CD4-positive, CD25-positive, alpha-beta regulatory T cell (primary cell): ENCODE data around the gene CACNA2D1. TPM values are rescaled to one million over a fixed set of nuclear protein-coding genes. Genes with fewer than 3 reads are reported as not detected.

Experiments
- ATAC-seq, 2 donors: fragments of 150-1000 bp; cut with Tn5 transposase; one replicate each; pipeline ENCODE4 v1.10.0; 2021; ENCODE audit warnings: low read depth in 2 of 2, moderate number of reproducible peaks in 2 of 2, moderate library complexity in 1 of 2
- DNase-seq, 3 donors: peaks; one replicate each; pipeline versions ENCODE4 v3.0.0 to v3.0.0-alpha.2; 2012 to 2022; ENCODE audit warnings: mixed read lengths in 1 of 3
- H3K27ac ChIP-seq: one replicate; pipeline ENCODE4 v1.7.0; 2013; ENCODE audit warnings: mild to moderate bottlenecking, low read length; ENCODE audit not compliant: insufficient read depth, poor library complexity, severe bottlenecking
- H3K27me3 ChIP-seq: one replicate; pipeline ENCODE4 v1.7.0; 2013; ENCODE audit warnings: low read length; ENCODE audit not compliant: control insufficient read depth, insufficient read depth
- H3K36me3 ChIP-seq: one replicate; pipeline ENCODE4 v1.7.0; 2013; ENCODE audit warnings: mild to moderate bottlenecking, low read length, moderate library complexity; ENCODE audit not compliant: control insufficient read depth, insufficient read depth
- H3K4me1 ChIP-seq: 2 replicates; pipeline ENCODE4 v1.7.0; 2013; ENCODE audit warnings: mild to moderate bottlenecking, low read length; ENCODE audit not compliant: insufficient read depth, control insufficient read depth, poor library complexity, severe bottlenecking
- H3K4me3 ChIP-seq: one replicate; pipeline ENCODE4 v1.7.0; 2013; ENCODE audit warnings: low read depth, mild to moderate bottlenecking, low read length, moderate library complexity
- H3K9me3 ChIP-seq, 2 experiments: 1 replicate in 1 of 2; 2 replicates in 1 of 2; pipeline ENCODE4 v1.7.0; 2013; ENCODE audit warnings: low read length in 2 of 2, mild to moderate bottlenecking in 1 of 2, moderate library complexity in 1 of 2; ENCODE audit not compliant: control insufficient read depth in 2 of 2
- H3K27ac Mint-ChIP-seq, 3 donors: one replicate each; pipeline ENCODE4 v1.8.0; 2020 to 2022; ENCODE audit warnings: mild to moderate bottlenecking in 3 of 3, mixed read lengths in 3 of 3, moderate library complexity in 2 of 3
- H3K27me3 Mint-ChIP-seq: one replicate; pipeline ENCODE4 v1.8.0; 2022; ENCODE audit warnings: mild to moderate bottlenecking, mixed read lengths
- H3K36me3 Mint-ChIP-seq: one replicate; pipeline ENCODE4 v1.8.0; 2020; ENCODE audit warnings: mixed read lengths
- H3K4me1 Mint-ChIP-seq, 4 donors: one replicate each; pipeline ENCODE4 v1.8.0; 2020 to 2022; ENCODE audit warnings: mixed read lengths in 4 of 4, mild to moderate bottlenecking in 1 of 4
- H3K4me3 Mint-ChIP-seq, 4 donors: one replicate each; pipeline ENCODE4 v1.8.0; 2020 to 2022; ENCODE audit warnings: mild to moderate bottlenecking in 4 of 4, mixed read lengths in 4 of 4, moderate library complexity in 3 of 4
- H3K9me3 Mint-ChIP-seq, 7 donors: one replicate each; pipeline ENCODE4 v1.8.0; 2020 to 2022; ENCODE audit warnings: mixed read lengths in 7 of 7, mild to moderate bottlenecking in 3 of 7, moderate library complexity in 2 of 7
- polyA plus RNA-seq, 4 donors: library from polyadenylated mRNA; unstranded; fragments of 300-500 nt; fragmentation: Illumina TruSeq; gene quantifications; one replicate each; pipeline ENCODE4 v1.2.3, GENCODE V29; 2021
- total RNA-seq: library from RNA; stranded (reverse); gene quantifications from one replicate; pipeline ENCODE4 v1.2.3, GENCODE V29; 2022

CACNA2D1 gene
- total and polyA plus RNA-seq, 5 donors from 2014 or later: not detected

DNA sequence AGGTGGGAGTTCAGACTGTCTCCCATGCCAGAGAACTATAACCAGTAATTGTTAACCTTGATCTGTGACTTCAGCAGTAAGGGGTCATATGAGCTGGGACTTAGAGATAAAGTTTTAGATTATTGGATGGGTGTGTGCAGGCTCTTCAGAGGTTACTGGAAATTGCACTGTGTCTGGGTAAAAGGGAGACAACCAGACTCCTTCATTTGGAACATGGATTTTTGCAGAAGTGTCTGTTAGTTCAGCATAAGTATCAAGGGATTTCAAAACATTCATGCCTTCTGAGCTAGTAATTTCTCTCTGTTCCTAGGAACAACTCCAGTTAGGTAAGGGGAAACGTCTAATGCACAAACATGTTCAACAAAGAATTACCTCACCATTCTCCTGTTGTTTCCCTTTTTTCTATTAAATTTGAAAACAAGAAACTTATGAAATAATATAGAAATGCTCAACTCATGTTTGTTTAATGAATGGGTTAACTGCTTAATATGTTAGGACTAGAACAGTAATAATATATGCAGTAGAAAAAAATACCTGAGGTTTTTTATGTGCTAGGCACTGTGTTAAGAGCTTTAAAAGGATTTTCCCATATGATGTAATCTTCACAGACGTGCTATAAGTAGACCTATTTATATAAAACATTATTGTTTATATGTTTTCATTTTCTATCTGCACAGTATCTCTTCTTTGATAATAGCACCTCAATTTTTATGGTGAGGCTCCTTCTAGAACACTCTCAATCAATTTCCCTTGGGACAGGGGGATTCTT lies 233.0 kb downstream of the CACNA2D1 start:
- DNase-seq (no peak), ATAC-seq (no peak)
- Mint-ChIP-seq H3K27ac (no peak overlapping the region), H3K4me3 (no peak overlapping the region), H3K36me3 (no peaks in the 10 kb centered on the region), H3K4me1 (no peaks in the 10 kb centered on the region), H3K9me3 (peaks cover 0 to 10% (median 2%) of the 10 kb centered on the region in 7 donors), H3K27me3 (no peaks in the 10 kb centered on the region)
- Histone ChIP-seq H3K27ac (no peak overlapping the region), H3K36me3 (no peaks in the 10 kb centered on the region), H3K4me1 (no peaks in the 10 kb centered on the region), H3K4me3 (no peak overlapping the region), H3K9me3 (peaks cover 0 to 2% of the 10 kb centered on the region in 2 experiments), H3K27me3 (no peaks in the 10 kb centered on the region)

DNA sequence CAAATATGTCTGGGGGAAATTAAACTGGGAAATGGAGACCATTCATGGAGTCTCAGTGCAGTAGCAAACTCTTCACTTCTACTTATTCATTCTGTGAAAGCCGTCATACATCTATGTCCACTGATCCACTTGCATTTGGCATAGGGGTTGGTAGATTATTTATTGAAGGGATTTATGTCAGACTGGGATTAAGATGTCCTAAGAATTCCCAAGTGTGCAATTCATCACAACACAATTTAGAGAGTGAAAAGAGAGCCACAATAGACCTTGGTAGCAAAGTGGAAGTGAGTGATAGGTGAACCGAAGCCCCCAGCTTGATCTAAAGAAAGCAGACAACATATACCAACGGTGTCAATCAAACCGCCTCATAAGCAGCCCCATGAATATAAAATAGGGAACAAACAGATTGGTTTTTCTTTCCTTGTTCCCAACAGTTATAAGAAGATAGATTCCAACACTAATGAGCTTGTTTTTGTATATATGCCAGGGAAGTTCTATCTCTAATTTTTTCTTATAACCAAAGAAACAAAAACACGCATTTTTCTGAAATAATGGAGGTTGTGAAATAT lies 234.3 kb downstream of the CACNA2D1 start:
- no peak overlapping the region for H3K4me3 Mint-ChIP-seq
- no peak for DNase-seq
- no peak for ATAC-seq
- no peaks in the 10 kb centered on the region for H3K4me1 Mint-ChIP-seq
- no peaks in the 10 kb centered on the region for H3K4me1 ChIP-seq
- H3K9me3 ChIP-seq: peaks cover 0 to 2% of the 10 kb centered on the region in 2 experiments
- no peak overlapping the region for H3K4me3 ChIP-seq
- no peaks in the 10 kb centered on the region for H3K36me3 Mint-ChIP-seq
- H3K27ac ChIP-seq: no peak overlapping the region
- H3K27me3 Mint-ChIP-seq: no peaks in the 10 kb centered on the region
- H3K27ac Mint-ChIP-seq: no peak overlapping the region
- H3K27me3 ChIP-seq: no peaks in the 10 kb centered on the region
- no peaks in the 10 kb centered on the region for H3K36me3 ChIP-seq
- H3K9me3 Mint-ChIP-seq: peaks cover 0 to 9% (median 2%) of the 10 kb centered on the region in 7 donors

DNA sequence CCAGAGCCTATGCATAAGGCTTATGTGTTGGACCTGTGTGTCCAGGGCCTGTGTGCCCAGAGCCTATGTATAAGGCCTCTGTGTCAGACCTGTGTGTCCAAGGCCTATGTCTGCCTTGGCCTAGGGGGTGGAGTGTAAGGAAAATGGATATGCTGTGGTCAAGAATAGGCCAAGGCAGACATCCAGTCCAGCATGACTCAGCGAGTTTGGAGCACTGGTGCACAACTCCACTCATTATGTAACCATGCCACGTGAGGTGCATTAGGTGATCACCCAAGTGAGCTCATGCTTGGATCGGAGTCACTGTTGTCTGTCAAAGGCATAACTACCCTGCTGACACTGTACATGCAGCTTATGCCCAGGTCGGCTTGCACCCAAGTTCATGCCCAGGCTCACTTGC lies 238.9 kb downstream of the CACNA2D1 start:
- ATAC-seq (no peak), DNase-seq (no peak)
- Histone ChIP-seq H3K27me3 (no peaks in the 10 kb centered on the region), H3K4me1 (no peaks in the 10 kb centered on the region), H3K9me3 (peaks cover 0 to 5% of the 10 kb centered on the region in 2 experiments), H3K27ac (no peak overlapping the region), H3K36me3 (no peaks in the 10 kb centered on the region), H3K4me3 (no peak overlapping the region)
- Mint-ChIP-seq H3K27me3 (no peaks in the 10 kb centered on the region), H3K36me3 (no peaks in the 10 kb centered on the region), H3K4me1 (no peaks in the 10 kb centered on the region), H3K9me3 (peaks cover 0 to 10% (median 2%) of the 10 kb centered on the region in 7 donors), H3K4me3 (no peak overlapping the region), H3K27ac (no peak overlapping the region)

- no peak overlapping the region for H3K4me3 ChIP-seq
- no peak overlapping the region for H3K27ac ChIP-seq
- H3K4me1 Mint-ChIP-seq: no peaks in the 10 kb centered on the region
- no peaks in the 10 kb centered on the region for H3K4me1 ChIP-seq
- H3K36me3 Mint-ChIP-seq: no peaks in the 10 kb centered on the region
- no peaks in the 10 kb centered on the region for H3K27me3 ChIP-seq
- H3K9me3 ChIP-seq: peaks cover 0 to 5% of the 10 kb centered on the region in 2 experiments
- ATAC-seq: no peak
- peaks cover 0 to 9% (median 2%) of the 10 kb centered on the region in 7 donors for H3K9me3 Mint-ChIP-seq
- no peak for DNase-seq
- no peak overlapping the region for H3K4me3 Mint-ChIP-seq
- H3K27ac Mint-ChIP-seq: no peak overlapping the region
- no peaks in the 10 kb centered on the region for H3K36me3 ChIP-seq
- no peaks in the 10 kb centered on the region for H3K27me3 Mint-ChIP-seq
These were observed 240.6 kb downstream of the CACNA2D1 start for GRCh38 chr7:82202965-82203364.

DNA sequence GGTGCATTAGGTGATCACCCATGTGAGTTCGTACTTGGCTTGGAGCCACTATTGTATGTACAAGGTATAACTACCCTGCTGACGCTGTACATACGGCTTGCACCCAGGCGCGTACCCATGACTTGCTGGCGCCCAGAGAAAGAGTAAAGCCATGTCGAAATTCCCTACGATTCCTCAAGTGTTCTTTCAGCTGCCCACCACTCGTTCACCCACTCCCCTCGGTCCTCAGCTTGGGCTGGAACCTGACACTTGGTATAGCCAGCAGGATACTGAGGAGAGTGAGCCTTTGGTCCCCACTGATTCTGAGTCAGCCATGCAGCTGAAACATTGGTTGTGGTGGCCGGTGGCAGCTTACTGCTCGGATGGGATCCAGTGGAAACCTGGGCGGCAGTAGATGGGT lies 241.5 kb downstream of the CACNA2D1 start:
- Mint-ChIP-seq H3K4me3 (no peak overlapping the region), H3K27me3 (no peaks in the 10 kb centered on the region), H3K9me3 (peaks cover 0 to 9% (median 2%) of the 10 kb centered on the region in 7 donors), H3K36me3 (no peaks in the 10 kb centered on the region), H3K27ac (no peak overlapping the region), H3K4me1 (no peaks in the 10 kb centered on the region)
- Histone ChIP-seq H3K9me3 (peaks cover 0 to 5% of the 10 kb centered on the region in 2 experiments), H3K4me1 (no peaks in the 10 kb centered on the region), H3K27me3 (no peaks in the 10 kb centered on the region), H3K36me3 (no peaks in the 10 kb centered on the region), H3K4me3 (no peak overlapping the region), H3K27ac (no peak overlapping the region)
- no peak for ATAC-seq
- no peak for DNase-seq

- Histone ChIP-seq H3K27me3 (no peaks in the 10 kb centered on the region), H3K36me3 (no peaks in the 10 kb centered on the region), H3K4me1 (no peaks in the 10 kb centered on the region), H3K4me3 (no peak overlapping the region), H3K27ac (no peak overlapping the region), H3K9me3 (peaks cover 0 to 5% of the 10 kb centered on the region in 2 experiments)
- no peak for DNase-seq
- Mint-ChIP-seq H3K9me3 (peaks cover 0 to 13% (median 3%) of the 10 kb centered on the region in 7 donors), H3K27me3 (no peaks in the 10 kb centered on the region), H3K4me1 (no peaks in the 10 kb centered on the region), H3K36me3 (no peaks in the 10 kb centered on the region), H3K27ac (no peak overlapping the region), H3K4me3 (no peak overlapping the region)
- no peak for ATAC-seq
These were observed 243.0 kb downstream of the CACNA2D1 start for GRCh38 chr7:82200601-82201000.

DNA sequence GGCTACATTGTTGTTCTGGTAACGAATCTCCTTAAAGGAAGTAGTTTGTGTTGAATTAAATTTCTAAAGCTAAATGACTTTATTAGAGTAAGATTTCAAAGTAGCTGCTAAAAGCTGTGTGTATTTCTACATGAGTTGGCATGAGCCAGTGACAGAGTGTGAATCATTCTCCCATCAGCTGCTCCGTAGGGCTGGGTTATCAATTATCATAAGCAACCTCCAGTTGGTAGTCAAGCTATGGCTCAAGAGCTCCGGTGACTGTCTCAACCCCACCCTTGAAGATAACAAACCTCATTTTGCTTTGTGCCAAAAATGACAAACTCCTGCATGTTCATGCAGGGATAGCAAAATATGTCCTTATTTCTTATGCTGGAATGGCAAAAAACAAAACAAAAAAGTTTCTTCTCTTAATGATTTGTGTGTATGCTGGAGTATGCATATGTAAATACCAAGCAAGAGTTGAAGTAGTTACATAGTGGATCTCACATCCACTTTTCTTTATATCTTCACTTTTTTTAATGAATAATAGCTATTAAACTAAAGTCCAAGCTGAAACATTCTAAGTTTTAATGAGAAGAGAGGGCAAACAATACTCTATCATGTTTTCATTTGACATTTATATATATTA lies 249.4 kb downstream of the CACNA2D1 start:
- Histone ChIP-seq H3K36me3 (no peaks in the 10 kb centered on the region), H3K27me3 (no peaks in the 10 kb centered on the region), H3K4me3 (no peak overlapping the region), H3K27ac (no peak overlapping the region), H3K9me3 (no peaks in the 10 kb centered on the region), H3K4me1 (no peaks in the 10 kb centered on the region)
- Mint-ChIP-seq H3K9me3 (peaks cover 0 to 10% (median 4%) of the 10 kb centered on the region in 7 donors), H3K4me3 (no peak overlapping the region), H3K36me3 (no peaks in the 10 kb centered on the region), H3K27ac (no peak overlapping the region), H3K27me3 (no peaks in the 10 kb centered on the region), H3K4me1 (no peaks in the 10 kb centered on the region)
- no peak for ATAC-seq
- DNase-seq: no peak
